K562 (cell line): ENCODE data around the gene PNLIPRP1. TPM values are rescaled to one million over a fixed set of nuclear protein-coding genes. Genes with fewer than 3 reads are reported as not detected.

ENCODE experiments used
- ATAC-seq: fragments of 200-7000 bp; cut with Tn5 transposase; 3 replicates; pipeline ENCODE4 v1.9.1; 2020; ENCODE audit warnings: moderate library complexity
- BruUV-seq: library from RNA; stranded (reverse); fragments of 400-500 nt; replicated peaks from 2 replicates; lab custom pipeline; 2021; lab: Mats Ljungman, UMichigan
- CTCF ChIA-PET: fragments of 300-600 bp; formaldehyde crosslinking; extraction: SDS; loops from one replicate; lab custom pipeline; 2021; ENCODE audit warnings: low intra/inter-chr PET ratio; lab: Yijun Ruan, JAX
- POLR2A ChIA-PET: fragments of 300-600, 350-650 bp; sonication (Branson Sonifier 250); formaldehyde crosslinking; extraction: SDS; loops from one replicate; lab custom pipeline; 2021; ENCODE audit warnings: antibody characterized with exemption, inconsistent platforms; lab: Yijun Ruan, JAX
- DNase-seq, 4 experiments: peaks; one replicate each; pipeline versions ENCODE4 v3.0.0 to v3.0.0-alpha.2; 2011 to 2018; ENCODE audit warnings: low spot score in 3 of 4, mixed read lengths in 3 of 4; ENCODE audit errors: extremely low read depth in 1 of 4
- FAIRE-seq: peaks from 2 replicates; lab custom pipeline; 2011; peaks lifted over from hg19 to GRCh38; lab: Jason Lieb, UNC
- H2AFZ ChIP-seq: 2 replicates; pipeline ENCODE4 v1.6.0; 2011; ENCODE audit warnings: low read depth, low read length, control low read depth, inconsistent platforms
- H3K27ac ChIP-seq: fragments of 200-600 bp; 3 replicates; pipeline ENCODE4 v1.8.0; 2011; ENCODE audit warnings: low read depth, mild to moderate bottlenecking, control low read depth, inconsistent platforms, low read length, moderate library complexity, mixed read lengths; ENCODE audit errors: extremely low read depth
- H3K27me3 ChIP-seq, 2 experiments: fragments of 300-600 bp in 1 of 2; 2 replicates in 1 of 2; 3 replicates in 1 of 2; pipeline versions ENCODE4 v1.6.0 to v1.8.0; 2011; ENCODE audit warnings: inconsistent platforms in 2 of 2, low read length in 2 of 2, mild to moderate bottlenecking in 1 of 2, mixed read lengths in 1 of 2, moderate library complexity in 1 of 2; ENCODE audit not compliant: control insufficient read depth in 2 of 2, insufficient read depth in 2 of 2
- H3K36me3 ChIP-seq: fragments of 300-600 bp; 3 replicates; pipeline ENCODE4 v1.8.0; 2011; ENCODE audit warnings: mild to moderate bottlenecking, low read length, inconsistent platforms; ENCODE audit not compliant: control insufficient read depth, insufficient read depth
- H3K4me1 ChIP-seq, 2 experiments: fragments of 200-600 bp in 1 of 2; replicated peaks in 1 of 2; 2 replicates in 1 of 2; 3 replicates in 1 of 2; pipeline versions ENCODE4 v1.5.1 to v1.8.0; 2011; ENCODE audit warnings: inconsistent platforms in 2 of 2, low read length in 2 of 2, mild to moderate bottlenecking in 1 of 2, mixed read lengths in 1 of 2, moderate library complexity in 1 of 2; ENCODE audit not compliant: control insufficient read depth in 2 of 2, insufficient read depth in 2 of 2
- H3K4me2 ChIP-seq: 2 replicates; pipeline ENCODE4 v1.6.1; 2011; ENCODE audit warnings: low read length, control low read depth, inconsistent platforms, mixed read lengths; ENCODE audit not compliant: insufficient read depth
- H3K4me3 ChIP-seq: fragments of 200-600 bp; sonication (generic), shearing (Covaris generic); 2 replicates; pipeline ENCODE4 v1.5.1; 2016; ENCODE audit warnings: control low read depth, inconsistent platforms
- H3K79me2 ChIP-seq: fragments of 200-600 bp; 3 replicates; pipeline ENCODE4 v1.8.0; 2011; ENCODE audit warnings: low read length, inconsistent platforms; ENCODE audit not compliant: control insufficient read depth, insufficient read depth
- H3K9ac ChIP-seq, 2 experiments: 2 replicates each; pipeline versions ENCODE4 v1.6.0 to v1.6.1; 2011; ENCODE audit warnings: low read depth in 2 of 2, low read length in 2 of 2, control low read depth in 1 of 2, inconsistent platforms in 1 of 2, mild to moderate bottlenecking in 1 of 2, mixed read lengths in 1 of 2; ENCODE audit not compliant: insufficient read depth in 1 of 2
- H3K9me1 ChIP-seq: one replicate; pipeline ENCODE4 v1.6.0; 2011; ENCODE audit warnings: inconsistent platforms, mild to moderate bottlenecking, low read length, moderate library complexity; ENCODE audit not compliant: control insufficient read depth, insufficient read depth
- H3K9me3 ChIP-seq: replicated peaks from 2 replicates; pipeline ENCODE4 v1.5.1; 2011; ENCODE audit warnings: low read depth, low read length, inconsistent platforms; ENCODE audit not compliant: control insufficient read depth, insufficient read depth
- H4K20me1 ChIP-seq: replicated peaks from 2 replicates; pipeline ENCODE4 v1.6.1; 2011; ENCODE audit warnings: low read length, inconsistent platforms, mixed read lengths; ENCODE audit not compliant: control insufficient read depth, insufficient read depth
- CAMTA2 ChIP-seq: fragments of 250-450 bp; sonication (Bioruptor Pico); conservative IDR thresholded peaks from 2 replicates; pipeline ENCODE4 v1.5.1; 2022
- CSDE1 ChIP-seq, 2 experiments: fragments of 450-650 bp; IDR thresholded peaks; 2 replicates each; pipeline ENCODE4 v1.6.1; 2016; ENCODE audit warnings: mild to moderate bottlenecking in 1 of 2
- MEF2A ChIP-seq: IDR thresholded peaks from 2 replicates; pipeline ENCODE4 v1.6.1; 2011; ENCODE audit warnings: low read depth, mild to moderate bottlenecking, low read length, moderate library complexity; ENCODE audit not compliant: control insufficient read depth
- PHF21A ChIP-seq: fragments of 450-650 bp; IDR thresholded peaks from 2 replicates; pipeline ENCODE4 v1.6.1; 2017; ENCODE audit warnings: low read depth, borderline replicate concordance
- SRSF1 ChIP-seq: fragments of 200-400 bp; formaldehyde crosslinking; IDR thresholded peaks from 2 replicates; pipeline ENCODE4 v1.6.1; 2017; ENCODE audit warnings: mild to moderate bottlenecking, low read depth, low read length, moderate library complexity
- TCF7L2 ChIP-seq: fragments of 150-350 bp; IDR thresholded peaks from 2 replicates; pipeline ENCODE4 v1.6.1; 2016; ENCODE audit warnings: low read depth, mild to moderate bottlenecking, low read length, moderate library complexity
- TCFL5 ChIP-seq: fragments of 250-450 bp; sonication (Bioruptor Pico); conservative IDR thresholded peaks from 2 replicates; pipeline ENCODE4 v1.6.1; 2021; ENCODE audit warnings: mild to moderate bottlenecking, moderate library complexity, matching md5 sums
- XRCC3 ChIP-seq: fragments of 450-650 bp; IDR thresholded peaks from 2 replicates; pipeline ENCODE4 v1.6.1; 2017; ENCODE audit warnings: mild to moderate bottlenecking, moderate library complexity
- YBX1 ChIP-seq: fragments of 450-650 bp; IDR thresholded peaks from 2 replicates; pipeline ENCODE4 v1.7.1; 2016; ENCODE audit warnings: mild to moderate bottlenecking
- ZNF124 ChIP-seq: sonication (generic); formaldehyde crosslinking; IDR thresholded peaks from 2 replicates; pipeline ENCODE4 v1.8.1; 2022; ENCODE audit warnings: missing genetic modification reagents
- ZNF311 ChIP-seq: fragments of 250-450 bp; sonication (Bioruptor Pico); IDR thresholded peaks from 2 replicates; pipeline ENCODE4 v1.4.0; 2020; ENCODE audit warnings: mild to moderate bottlenecking, moderate library complexity
- WGBS: fragments of 100-300 bp; shearing (Covaris generic); methylation state at CpG from one replicate; pipeline ENCODE4 v1.1.6; 2016; ENCODE audit warnings: low coverage, mixed read lengths; ENCODE audit not compliant: insufficient coverage; ENCODE audit errors: missing lambda C conversion rate; 5-methylcytosine and 5-hydroxymethylcytosine counted together
- in situ Hi-C: fragments of 300-500 bp; cut with MboI; formaldehyde crosslinking; loops from 4 replicates; pipeline ENCODE4 v1.15.0; 2018; ENCODE audit warnings: inconsistent platforms, mixed read lengths
- intact Hi-C: fragments of 100-400 bp; cut with micrococcal nuclease; formaldehyde crosslinking; loops from 2 replicates; pipeline ENCODE4 v1.14.2; 2022
- polyA plus RNA-seq, 8 experiments: library from polyadenylated mRNA; depleted of rRNA in 4 of 8; stranded (reverse) in 5 of 8; unstranded in 3 of 8; fragments of >200 nt; fragmentation: Nextera tagmentation in 2 of 8; fragmentation: Illumina TruSeq in 1 of 8; extraction: Ambion mirVana in 2 of 8; extraction: Trizol in 1 of 8; gene quantifications; 2 replicates each; pipeline versions ENCODE4 v1.2.1 to v1.2.3, GENCODE V29; 2011 to 2014; ENCODE audit warnings: inconsistent platforms in 1 of 8, missing spikeins in 1 of 8
- total RNA-seq, 7 experiments: library from RNA; depleted of rRNA in 6 of 7; stranded (reverse); fragments of >200 nt in 6 of 7; fragmentation: Illumina TruSeq in 2 of 7; extraction: Trizol in 2 of 7; gene quantifications; 2 replicates each; pipeline versions ENCODE4 v1.2.1 to v1.2.3, GENCODE V29; 2011 to 2021; ENCODE audit warnings: low replicate concordance in 1 of 7
- TF ChIP-seq, protein P1 (sequence below): fragments of 200-800 bp; sonication (Bioruptor generic); IDR thresholded peaks from 2 replicates; pipeline ENCODE4 v1.6.1; 2017; ENCODE audit warnings: missing genetic modification characterization, missing compliant biosample characterization
- TF ChIP-seq, protein P2 (sequence below), 2 experiments: IDR thresholded peaks; 2 replicates each; pipeline ENCODE4 v1.6.1; 2011; ENCODE audit warnings: borderline replicate concordance in 1 of 2, control low read depth in 1 of 2, low read depth in 1 of 2, low read length in 1 of 2, mild to moderate bottlenecking in 1 of 2, mixed read lengths in 1 of 2, moderate library complexity in 1 of 2; ENCODE audit not compliant: insufficient read depth in 1 of 2, insufficient read length in 1 of 2, poor library complexity in 1 of 2, severe bottlenecking in 1 of 2; ENCODE audit errors: extremely low read depth in 1 of 2

Gene PNLIPRP1
- total and polyA plus RNA-seq, 9 of the 15 experiments (the other 6 are each of a cell fraction or from before 2014, with no cell fraction given), result 0.60 TPM; not detected in 8

DNA sequence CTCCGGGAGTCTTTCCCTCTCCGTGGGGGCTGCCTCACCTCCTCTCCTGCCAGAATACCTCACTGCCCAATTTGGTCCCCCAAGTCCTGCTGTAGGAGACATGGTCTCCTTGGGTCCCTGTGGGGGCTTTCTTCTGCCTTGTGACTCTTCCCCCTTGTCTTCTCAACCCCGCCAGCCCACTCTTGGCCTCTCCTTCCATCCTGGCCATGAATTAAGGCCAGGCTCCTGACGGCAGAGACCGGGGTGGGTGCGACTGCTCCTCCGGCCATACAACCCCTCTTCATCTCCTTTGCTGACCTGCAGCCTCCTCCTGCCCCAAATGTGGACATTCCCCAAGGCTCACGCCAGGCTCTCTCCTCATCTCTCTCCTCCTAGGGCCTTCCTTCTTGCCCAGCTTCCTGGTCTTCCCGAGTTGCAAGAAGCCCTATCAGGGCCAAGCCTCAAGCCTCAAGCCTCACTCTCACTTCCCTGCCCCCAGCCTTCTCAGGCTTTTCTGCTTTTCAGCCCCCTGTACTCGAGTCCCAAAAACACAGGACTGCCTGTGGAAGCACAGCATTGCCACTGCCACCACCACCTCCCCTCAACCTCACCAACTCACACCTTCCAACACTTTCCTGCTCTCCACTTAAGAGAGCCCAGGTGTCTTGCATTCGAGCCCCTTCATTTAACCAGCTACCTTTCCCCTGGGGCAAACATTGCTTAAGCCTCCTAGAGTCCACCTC, 31.3 kb downstream of the PNLIPRP1 start:
- POLR2A ChIA-PET, result no interaction called here
- Histone ChIP-seq H3K36me3 (no peaks in the 10 kb centered on the region), H3K4me3 (no peak overlapping the region), H3K27ac (no peak overlapping the region), H3K9me3 (no peaks in the 10 kb centered on the region), H3K4me2 (no peak overlapping the region), H2AFZ (no peak overlapping the region)
- CTCF ChIA-PET, result no interaction called here
- intact Hi-C loops, result no loop called here
- WGBS, result 0% methylated on average over 6 of the region's 11 CpGs
- DNase-seq, result no peak
- FAIRE-seq, result no peak
- TF ChIP-seq CAMTA2 (CRISPR knock-in tag) (no peak), MEF2A (no peak), ZNF124 (CRISPR knock-in tag) (no peak), ZNF311 (no peak), XRCC3 (no peak), SRSF1 (no peak), PHF21A (no peak), TCF7L2 (no peak), CSDE1 (IDR thresholded peaks at IDR 0.05) (no peak), TCFL5 (CRISPR knock-in tag) (no peak), YBX1 (no peak)
- TF ChIP-seq, protein P1, sequence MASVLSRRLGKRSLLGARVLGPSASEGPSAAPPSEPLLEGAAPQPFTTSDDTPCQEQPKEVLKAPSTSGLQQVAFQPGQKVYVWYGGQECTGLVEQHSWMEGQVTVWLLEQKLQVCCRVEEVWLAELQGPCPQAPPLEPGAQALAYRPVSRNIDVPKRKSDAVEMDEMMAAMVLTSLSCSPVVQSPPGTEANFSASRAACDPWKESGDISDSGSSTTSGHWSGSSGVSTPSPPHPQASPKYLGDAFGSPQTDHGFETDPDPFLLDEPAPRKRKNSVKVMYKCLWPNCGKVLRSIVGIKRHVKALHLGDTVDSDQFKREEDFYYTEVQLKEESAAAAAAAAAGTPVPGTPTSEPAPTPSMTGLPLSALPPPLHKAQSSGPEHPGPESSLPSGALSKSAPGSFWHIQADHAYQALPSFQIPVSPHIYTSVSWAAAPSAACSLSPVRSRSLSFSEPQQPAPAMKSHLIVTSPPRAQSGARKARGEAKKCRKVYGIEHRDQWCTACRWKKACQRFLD, result no peak
- TF ChIP-seq, protein P2, sequence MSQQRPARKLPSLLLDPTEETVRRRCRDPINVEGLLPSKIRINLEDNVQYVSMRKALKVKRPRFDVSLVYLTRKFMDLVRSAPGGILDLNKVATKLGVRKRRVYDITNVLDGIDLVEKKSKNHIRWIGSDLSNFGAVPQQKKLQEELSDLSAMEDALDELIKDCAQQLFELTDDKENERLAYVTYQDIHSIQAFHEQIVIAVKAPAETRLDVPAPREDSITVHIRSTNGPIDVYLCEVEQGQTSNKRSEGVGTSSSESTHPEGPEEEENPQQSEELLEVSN (IDR thresholded peaks at IDR 0.05; ENCODE audit: borderline replicate concordance in 1 of 2, extremely low read depth in 1 of 2, insufficient read depth in 1 of 2, insufficient read length in 1 of 2, low read depth in 1 of 2, low read length in 1 of 2, poor library complexity in 1 of 2, severe bottlenecking in 1 of 2), result no peak
- TF ChIP-seq, all 486 proteins: peak for 0
- Histone ChIP-seq H3K4me1 (no peaks in the 10 kb centered on the region; a peak in 1 of 5 replicates), H3K9ac (no peak overlapping the region), H3K27me3 (peaks cover 0 to 6% of the 10 kb centered on the region in 2 experiments; a peak in 2 of 5 replicates), H3K9me1 (no peaks in the 10 kb centered on the region), H3K79me2 (no peaks in the 10 kb centered on the region), H4K20me1 (no peaks in the 10 kb centered on the region)
- in situ Hi-C loops, result no loop called here
- BruUV-seq, result no TSS peak
- no peak for ATAC-seq
